ENCODE measurements around the gene APEH.

Gene APEH

DNA sequence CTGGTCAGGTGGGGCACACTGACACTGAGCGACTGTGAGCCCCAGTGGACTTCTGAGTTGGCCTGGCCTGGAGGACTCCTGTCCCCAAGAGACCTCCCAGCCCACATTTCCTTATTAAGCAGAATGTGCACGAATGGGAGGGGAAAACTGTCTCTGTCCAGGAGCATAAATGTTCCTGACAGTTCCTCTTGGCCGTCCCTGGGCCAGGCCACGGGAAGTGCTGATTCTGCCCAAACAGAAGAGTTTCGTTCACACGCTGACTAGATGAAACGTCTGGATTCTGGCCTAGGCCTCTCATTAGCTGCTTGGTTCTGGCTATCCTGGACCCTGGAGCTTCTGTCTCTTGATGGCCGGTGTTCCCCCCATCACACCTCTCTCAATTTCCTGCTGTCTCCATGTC, 29.5 kb upstream of the APEH start:
- H3K79me2 ChIP-seq (ENCODE audit: low read length) = no peaks in the 10 kb centered on the region
- no peak overlapping the region for H3K27ac ChIP-seq (ENCODE audit: low read length)
- H4K20me1 ChIP-seq (ENCODE audit: insufficient read depth, low read length) = no peaks in the 10 kb centered on the region
- no peaks in the 10 kb centered on the region for H3K27me3 ChIP-seq (ENCODE audit: low read depth, low read length)
- H3K4me3 ChIP-seq (ENCODE audit: low read length) = no peak overlapping the region
- no peak overlapping the region for H2AFZ ChIP-seq (ENCODE audit: low read depth, low read length)
- no peaks in the 10 kb centered on the region for H3K36me3 ChIP-seq (replicated peaks; ENCODE audit: low read depth, low read length)
- H3K9ac ChIP-seq (ENCODE audit: low read length) = no peak overlapping the region
- no peaks in the 10 kb centered on the region for H3K9me3 ChIP-seq (ENCODE audit: insufficient read depth, low read length)
- no peaks in the 10 kb centered on the region for H3K4me1 ChIP-seq (ENCODE audit: low read length)
- TF ChIP-seq EZH2phosphoT487 (IDR thresholded peaks at IDR 0.05; ENCODE audit: low read depth) = no peak
- TF ChIP-seq, protein P1, sequence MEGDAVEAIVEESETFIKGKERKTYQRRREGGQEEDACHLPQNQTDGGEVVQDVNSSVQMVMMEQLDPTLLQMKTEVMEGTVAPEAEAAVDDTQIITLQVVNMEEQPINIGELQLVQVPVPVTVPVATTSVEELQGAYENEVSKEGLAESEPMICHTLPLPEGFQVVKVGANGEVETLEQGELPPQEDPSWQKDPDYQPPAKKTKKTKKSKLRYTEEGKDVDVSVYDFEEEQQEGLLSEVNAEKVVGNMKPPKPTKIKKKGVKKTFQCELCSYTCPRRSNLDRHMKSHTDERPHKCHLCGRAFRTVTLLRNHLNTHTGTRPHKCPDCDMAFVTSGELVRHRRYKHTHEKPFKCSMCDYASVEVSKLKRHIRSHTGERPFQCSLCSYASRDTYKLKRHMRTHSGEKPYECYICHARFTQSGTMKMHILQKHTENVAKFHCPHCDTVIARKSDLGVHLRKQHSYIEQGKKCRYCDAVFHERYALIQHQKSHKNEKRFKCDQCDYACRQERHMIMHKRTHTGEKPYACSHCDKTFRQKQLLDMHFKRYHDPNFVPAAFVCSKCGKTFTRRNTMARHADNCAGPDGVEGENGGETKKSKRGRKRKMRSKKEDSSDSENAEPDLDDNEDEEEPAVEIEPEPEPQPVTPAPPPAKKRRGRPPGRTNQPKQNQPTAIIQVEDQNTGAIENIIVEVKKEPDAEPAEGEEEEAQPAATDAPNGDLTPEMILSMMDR (IDR thresholded peaks at IDR 0.05; ENCODE audit: low read depth, low read length) = no peak
- no peak overlapping the region for H3K4me2 ChIP-seq (ENCODE audit: low read length)

DNA sequence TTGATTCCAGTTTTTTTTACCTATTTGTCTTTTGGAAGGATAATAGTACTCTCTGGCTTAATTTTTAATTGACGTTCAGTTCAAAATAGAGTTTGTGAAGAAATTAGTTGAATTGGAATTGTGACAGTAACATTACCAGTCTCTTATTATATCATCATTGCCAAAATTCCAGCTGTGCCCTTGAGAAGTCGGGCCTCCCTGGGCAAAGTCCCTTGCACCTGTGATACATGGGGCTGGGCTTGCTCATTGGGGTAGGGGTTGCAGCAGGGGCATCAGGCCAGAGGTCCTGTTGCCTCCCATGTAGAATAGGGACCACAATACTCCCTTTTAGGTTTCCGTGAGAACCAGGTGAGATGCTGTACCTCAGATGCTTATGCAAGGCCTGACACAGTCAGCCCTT, 27.9 kb upstream of the APEH start:
- H3K4me1 ChIP-seq (ENCODE audit: low read length) = no peaks in the 10 kb centered on the region
- no peaks in the 10 kb centered on the region for H3K9me3 ChIP-seq (ENCODE audit: insufficient read depth, low read length)
- H3K27ac ChIP-seq (ENCODE audit: low read length) = no peak overlapping the region
- H3K27me3 ChIP-seq (ENCODE audit: low read depth, low read length) = no peaks in the 10 kb centered on the region
- no peak overlapping the region for H3K4me3 ChIP-seq (ENCODE audit: low read length)
- H3K36me3 ChIP-seq (replicated peaks; ENCODE audit: low read depth, low read length) = no peaks in the 10 kb centered on the region
- TF ChIP-seq, protein P1 (IDR thresholded peaks at IDR 0.05; ENCODE audit: low read depth, low read length) = no peak
- no peak for TF ChIP-seq EZH2phosphoT487 (IDR thresholded peaks at IDR 0.05; ENCODE audit: low read depth)
- no peak overlapping the region for H3K9ac ChIP-seq (ENCODE audit: low read length)
- H2AFZ ChIP-seq (ENCODE audit: low read depth, low read length) = no peak overlapping the region
- H3K79me2 ChIP-seq (ENCODE audit: low read length) = no peaks in the 10 kb centered on the region
- H4K20me1 ChIP-seq (ENCODE audit: insufficient read depth, low read length) = no peaks in the 10 kb centered on the region
- no peak overlapping the region for H3K4me2 ChIP-seq (ENCODE audit: low read length)

DNA sequence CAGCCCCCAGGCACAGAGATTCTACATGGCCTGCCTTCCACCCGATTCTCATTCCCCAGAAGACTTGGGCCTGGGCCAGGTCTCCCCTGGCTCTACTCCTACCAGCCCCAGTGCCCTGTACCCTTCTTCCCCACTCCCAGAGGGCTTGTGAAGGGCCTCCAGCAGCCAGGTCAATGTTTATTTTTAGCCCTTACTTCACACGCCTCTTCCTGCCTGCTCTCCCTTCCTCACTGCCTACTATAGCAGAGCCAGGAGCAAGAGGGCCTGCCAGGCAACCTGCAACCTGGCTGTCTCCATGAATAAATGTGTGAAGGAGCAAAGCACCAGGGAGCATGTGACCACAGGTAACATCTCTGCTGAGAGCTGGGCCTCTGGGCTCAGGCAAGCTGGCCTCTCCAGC, 26.4 kb upstream of the APEH start:
- H3K9ac ChIP-seq (ENCODE audit: low read length) = no peak overlapping the region
- H2AFZ ChIP-seq (ENCODE audit: low read depth, low read length) = no peak overlapping the region
- H3K4me3 ChIP-seq (ENCODE audit: low read length) = no peak overlapping the region
- H3K79me2 ChIP-seq (ENCODE audit: low read length) = no peaks in the 10 kb centered on the region
- no peak overlapping the region for H3K4me2 ChIP-seq (ENCODE audit: low read length)
- no peak overlapping the region for H3K27ac ChIP-seq (ENCODE audit: low read length)
- no peaks in the 10 kb centered on the region for H4K20me1 ChIP-seq (ENCODE audit: insufficient read depth, low read length)
- no peak for TF ChIP-seq EZH2phosphoT487 (IDR thresholded peaks at IDR 0.05; ENCODE audit: low read depth)
- no peaks in the 10 kb centered on the region for H3K27me3 ChIP-seq (ENCODE audit: low read depth, low read length)
- no peaks in the 10 kb centered on the region for H3K9me3 ChIP-seq (ENCODE audit: insufficient read depth, low read length)
- H3K36me3 ChIP-seq (replicated peaks; ENCODE audit: low read depth, low read length) = no peaks in the 10 kb centered on the region
- H3K4me1 ChIP-seq (ENCODE audit: low read length) = no peaks in the 10 kb centered on the region

DNA sequence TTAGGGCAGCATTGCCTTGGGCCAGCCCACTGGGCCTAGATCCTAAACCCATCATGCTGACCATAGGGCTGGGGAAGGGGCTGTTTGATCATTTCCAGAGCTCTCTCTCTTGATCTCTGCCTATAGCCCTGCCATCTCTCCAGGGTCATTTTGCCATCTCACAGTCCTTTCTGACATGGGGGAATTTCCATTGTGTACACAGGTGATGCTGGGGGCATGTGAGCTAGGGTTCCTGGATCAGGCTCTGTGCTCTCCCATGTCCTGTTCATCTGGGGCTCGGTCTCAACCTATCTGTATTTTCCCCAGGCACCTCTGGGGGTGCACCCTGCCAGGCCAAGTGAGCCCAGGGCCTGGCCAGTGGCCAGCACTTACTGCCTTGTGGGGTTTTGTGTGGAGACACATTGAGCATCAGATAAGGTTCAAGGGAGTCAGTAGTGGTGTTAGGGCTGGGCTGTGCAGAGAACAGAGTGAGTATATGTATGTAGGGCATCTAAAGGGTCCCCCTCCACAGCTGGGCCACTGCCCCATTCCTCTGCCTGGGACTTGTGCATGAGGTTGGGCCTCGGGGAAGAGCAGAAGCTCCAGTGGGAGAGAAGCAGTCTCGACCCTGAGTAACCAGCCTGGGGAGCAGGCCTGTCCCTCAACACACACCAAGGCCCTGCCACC, 25.7 kb upstream of the APEH start:
- Histone ChIP-seq H3K27me3 (ENCODE audit: low read depth, low read length) (no peaks in the 10 kb centered on the region), H3K4me2 (ENCODE audit: low read length) (no peak overlapping the region), H3K79me2 (ENCODE audit: low read length) (no peaks in the 10 kb centered on the region), H3K9me3 (ENCODE audit: insufficient read depth, low read length) (no peaks in the 10 kb centered on the region), H4K20me1 (ENCODE audit: insufficient read depth, low read length) (no peaks in the 10 kb centered on the region), H2AFZ (ENCODE audit: low read depth, low read length) (no peak overlapping the region), H3K4me3 (ENCODE audit: low read length) (no peak overlapping the region), H3K27ac (ENCODE audit: low read length) (no peak overlapping the region), H3K9ac (ENCODE audit: low read length) (no peak overlapping the region), H3K4me1 (ENCODE audit: low read length) (no peaks in the 10 kb centered on the region), H3K36me3 (replicated peaks; ENCODE audit: low read depth, low read length) (no peaks in the 10 kb centered on the region)
- TF ChIP-seq, protein P1 (IDR thresholded peaks at IDR 0.05; ENCODE audit: low read depth, low read length) = no peak
- TF ChIP-seq EZH2phosphoT487 (IDR thresholded peaks at IDR 0.05; ENCODE audit: low read depth) = no peak
